Middle frontal gyrus (tissue), 1 donor: ENCODE results near the gene PIGL.

ENCODE experiments used
- DNase-seq: peaks from one replicate; pipeline ENCODE4 v3.0.0-alpha.2; 2015; ENCODE audit warnings: low spot score; ENCODE audit errors: extremely low spot score

The PIGL gene

DNA sequence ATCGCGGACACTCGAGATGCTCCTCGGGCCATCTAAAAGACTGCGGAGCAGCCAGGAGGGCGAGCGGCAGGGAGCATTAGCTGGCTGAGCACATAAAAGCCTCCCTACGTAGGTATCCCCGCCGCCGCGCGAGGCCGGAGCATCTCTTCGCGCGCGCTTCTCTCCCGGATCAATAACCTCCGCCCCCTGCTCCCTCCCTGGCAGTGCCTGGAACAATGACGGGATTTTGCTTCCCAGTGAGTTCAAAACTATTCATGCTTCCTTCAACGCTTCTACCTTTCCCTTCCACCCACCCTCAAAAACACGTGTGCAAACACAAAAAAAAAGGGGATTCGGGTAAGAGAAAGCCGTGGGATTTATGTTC, 135.3 kb downstream of the PIGL start:
- DNase-seq: no peak

DNA sequence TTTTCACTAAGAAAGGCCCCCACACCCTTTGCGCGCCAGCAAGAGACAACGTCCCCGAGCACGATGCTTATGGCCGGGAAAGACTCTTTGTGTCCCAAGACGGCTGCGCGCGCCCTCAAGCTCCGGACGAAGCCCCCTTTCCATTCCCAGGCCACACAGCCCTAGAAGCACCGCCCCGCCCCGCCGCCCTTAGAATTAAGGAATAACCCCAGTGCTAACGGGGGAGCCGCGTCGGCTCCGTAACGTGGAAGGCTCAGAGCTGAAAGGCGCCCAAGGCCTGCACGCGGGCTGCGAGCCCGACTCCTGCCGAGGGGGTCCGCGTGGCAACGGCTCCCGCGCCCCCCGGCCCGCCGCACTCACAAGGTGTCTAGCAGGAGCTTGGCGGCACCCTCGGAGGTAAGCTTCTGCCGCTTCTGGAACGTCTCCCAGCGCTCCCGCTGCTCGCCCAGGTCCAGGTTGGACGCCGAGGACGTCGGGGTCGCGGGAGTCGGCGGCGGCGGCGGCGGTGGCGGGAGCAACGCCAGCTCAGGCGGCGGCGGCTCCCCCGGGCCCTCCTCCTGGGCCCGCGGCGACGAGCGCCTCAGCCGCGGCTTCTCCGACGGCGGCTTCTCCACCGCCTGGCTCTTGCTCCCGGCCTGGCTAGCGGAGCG, 135.8 kb downstream of the PIGL start:
- no peak for DNase-seq

GRCh38 chr17:16353317-16354174, 136.5 kb downstream of the PIGL start, which contains the start of gene CENPV:
Gene CENPV (minus strand): TSS chr17:16353469. CDS start chr17:16353436, 33 bp downstream.
- DNase-seq: no peak

GRCh38 chr17:16354585-16354984, 137.6 kb downstream of the PIGL start:
- DNase-seq: no peak

GRCh38 chr17:16358394-16358793, 141.4 kb downstream of the PIGL start:
- no peak for DNase-seq

DNA sequence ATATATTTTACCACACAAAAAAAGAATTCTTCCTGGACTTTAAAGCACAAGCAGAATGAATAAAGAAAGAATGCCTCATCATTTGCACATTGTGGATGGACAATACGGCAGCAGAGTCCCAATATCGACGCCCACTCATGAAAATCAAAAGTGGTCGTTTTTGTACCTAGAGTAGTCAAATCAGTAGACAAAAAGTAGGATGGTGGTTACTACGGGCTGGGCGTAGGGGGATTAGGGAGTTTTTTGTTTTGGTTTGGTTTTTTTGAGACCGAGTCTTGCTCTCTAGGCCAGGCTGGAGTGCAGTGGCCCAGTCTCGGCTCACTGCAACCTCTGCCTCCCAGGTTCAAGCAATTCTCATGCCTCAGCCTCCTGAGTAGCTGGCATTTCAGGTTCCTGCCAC, 144.9 kb downstream of the PIGL start:
- no peak for DNase-seq

DNA sequence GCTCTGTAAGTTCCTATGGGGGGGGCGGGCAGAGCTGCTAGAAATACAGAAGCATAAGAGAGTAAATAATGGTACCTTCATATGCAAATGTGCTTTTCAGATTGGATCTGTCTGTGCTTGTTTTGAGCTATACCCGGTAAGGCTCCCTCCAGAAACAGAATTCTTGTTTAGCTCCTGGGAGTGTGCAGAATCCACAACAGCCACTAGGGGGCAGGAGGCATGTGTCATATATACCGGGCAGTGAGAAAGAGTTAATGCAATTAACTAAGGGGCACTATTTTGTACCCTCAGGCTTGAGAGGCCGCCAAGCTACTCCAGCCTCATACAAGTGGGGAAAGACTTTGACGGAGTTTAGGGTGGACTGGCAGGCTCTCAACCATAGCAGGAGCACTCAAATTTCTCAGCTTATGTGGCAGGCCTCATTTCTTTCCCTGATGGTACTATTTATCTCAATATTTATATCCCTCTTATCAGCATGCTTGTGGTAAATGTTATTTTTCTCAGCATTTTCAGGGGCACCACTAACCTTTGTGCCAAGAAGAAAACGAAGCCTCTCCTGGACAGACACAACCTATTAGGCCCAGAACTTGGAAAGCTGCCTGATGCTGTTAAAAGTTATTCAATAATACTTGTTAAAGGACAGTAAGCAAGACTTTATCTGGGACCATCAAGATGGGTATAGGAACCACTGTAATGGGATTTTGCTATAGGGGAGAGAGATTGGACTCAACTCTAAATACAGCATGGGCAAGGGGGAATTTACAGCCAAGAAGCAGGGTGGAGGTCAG, 146.9 kb downstream of the PIGL start:
- DNase-seq: no peak

GRCh38 chr17:16364625-16365024, 147.6 kb downstream of the PIGL start:
- no peak for DNase-seq

DNA sequence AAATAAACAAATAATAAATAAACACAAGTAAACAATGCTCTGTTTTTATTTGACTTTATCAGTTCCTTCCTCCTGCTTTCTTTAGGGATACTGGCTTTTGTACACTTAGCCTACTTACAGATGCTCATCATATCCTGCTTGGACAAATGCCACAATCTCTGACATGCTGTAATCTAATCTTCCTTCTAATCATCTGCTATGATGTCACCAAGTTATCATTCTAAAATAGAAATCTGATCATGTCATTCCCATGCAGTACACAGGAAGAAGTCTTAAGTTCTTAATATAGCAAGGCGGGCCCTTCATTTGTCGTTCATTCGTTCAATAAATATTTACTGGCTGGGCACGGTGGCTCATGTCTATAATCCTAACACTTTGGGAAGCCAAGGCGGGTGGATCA, 154.7 kb downstream of the PIGL start:
- DNase-seq: no peak

DNA sequence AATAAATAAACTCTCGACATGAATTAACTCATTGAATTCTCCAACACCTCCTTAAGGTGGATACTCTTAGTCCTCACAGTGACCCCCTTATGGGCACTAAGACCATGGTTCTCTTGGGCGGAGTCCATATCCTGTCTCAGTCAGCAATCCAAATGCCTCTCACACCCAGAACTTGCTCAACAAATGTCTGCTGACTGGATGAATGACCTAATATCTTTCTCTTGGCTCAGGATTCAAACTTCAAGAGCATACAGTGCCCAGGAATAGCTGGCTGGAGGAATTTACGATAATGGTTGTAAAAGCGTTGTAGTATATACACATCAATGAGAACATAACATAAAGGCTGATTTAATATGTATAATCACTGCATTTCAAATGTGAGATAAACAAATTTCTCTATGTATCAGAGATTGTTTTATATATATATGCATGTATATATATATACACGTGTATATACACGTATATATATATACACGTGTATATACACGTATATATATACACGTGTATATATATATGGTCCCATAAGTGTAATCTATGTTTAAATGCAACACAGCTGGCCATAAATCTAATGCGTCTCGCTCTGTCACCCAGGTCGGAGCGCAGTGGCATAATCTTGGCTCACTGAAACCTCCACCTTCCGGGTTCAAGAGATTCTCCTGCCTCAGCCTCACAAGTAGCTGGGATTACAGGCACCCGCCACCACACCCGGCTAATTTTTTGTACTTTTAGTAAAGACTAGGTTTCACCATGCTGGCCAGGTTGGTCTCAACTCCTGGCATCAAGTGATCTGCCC, 157.3 kb downstream of the PIGL start:
- no peak for DNase-seq
